Erythroblast (primary cell): ENCODE data around the gene CASP9.

Experiments used
- GATA1 ChIP-seq: IDR thresholded peaks from 2 replicates; pipeline ENCODE4 v1.6.1; 2011; ENCODE audit warnings: low read depth, mild to moderate bottlenecking, control low read depth, low read length, moderate library complexity
- POLR2A ChIP-seq: IDR thresholded peaks from 2 replicates; pipeline ENCODE4 v1.6.1; 2011; ENCODE audit warnings: mild to moderate bottlenecking, low read length

- TF ChIP-seq POLR2A (no peak), GATA1 (no peak)
These were observed 79.3 kb downstream of the CASP9 start for GRCh38 chr1:15444468-15445389.
